Neural crest cell (in vitro differentiated cells): ENCODE data around the gene STX16. TPM values are rescaled to one million over a fixed set of nuclear protein-coding genes. Genes with fewer than 3 reads are reported as not detected.
A peak's percentile ranks its signal among the peaks of the same experiment; 100 is the strongest.

Source experiments
- DNase-seq: peaks from one replicate; pipeline ENCODE4 v3.0.0; 2021; ENCODE audit warnings: low read depth, mixed read lengths, low spot score
- H3K27ac Mint-ChIP-seq: one replicate; pipeline ENCODE4 v1.8.0; 2021; ENCODE audit warnings: mild to moderate bottlenecking, mixed read lengths; ENCODE audit not compliant: unreplicated experiment
- H3K27me3 Mint-ChIP-seq: 2 replicates; pipeline ENCODE4 v1.8.0; 2021; ENCODE audit warnings: low read depth, mild to moderate bottlenecking, mixed read lengths
- H3K36me3 Mint-ChIP-seq: 2 replicates; pipeline ENCODE4 v1.8.0; 2021; ENCODE audit warnings: low read depth, mild to moderate bottlenecking, mixed read lengths
- H3K4me1 Mint-ChIP-seq: 2 replicates; pipeline ENCODE4 v1.8.0; 2021; ENCODE audit warnings: mixed read lengths
- H3K4me3 Mint-ChIP-seq: one replicate; pipeline ENCODE4 v1.8.0; 2021; ENCODE audit warnings: mild to moderate bottlenecking, mixed read lengths
- H3K9me3 Mint-ChIP-seq: 2 replicates; pipeline ENCODE4 v1.8.0; 2021; ENCODE audit warnings: mixed read lengths
- CTCF ChIP-seq: fragments of 200-600 bp; sonication (generic); conservative IDR thresholded peaks from 2 replicates; pipeline ENCODE4 v1.5.0; 2021; ENCODE audit warnings: antibody characterized with exemption, mild to moderate bottlenecking
- total RNA-seq: library from RNA; stranded (reverse); gene quantifications from 2 replicates; pipeline ENCODE4 v1.2.1, GENCODE V29; 2021

Gene STX16
- total RNA-seq, 1 donor from 2014 or later: 58.7 TPM

GRCh38 chr20:58651946-58652605 lies 993 bp downstream of the STX16 start:
- Mint-ChIP-seq H3K4me1 (peaks cover 44% of the 10 kb centered on the region), H3K36me3 (no peaks in the 10 kb centered on the region), H3K9me3 (no peaks in the 10 kb centered on the region), H3K27ac (peak overlapping the region; percentile 99), H3K4me3 (peak overlapping the region; percentile 98), H3K27me3 (no peaks in the 10 kb centered on the region)
- peak; percentile 27 for TF ChIP-seq CTCF
- no peak for DNase-seq

GRCh38 chr20:58652606-58653294 lies 1.7 kb downstream of the STX16 start:
- no peaks in the 10 kb centered on the region for H3K27me3 Mint-ChIP-seq
- peaks cover 48% of the 10 kb centered on the region for H3K4me1 Mint-ChIP-seq
- no peak for DNase-seq

GRCh38 chr20:58654337-58654736 lies 3.3 kb downstream of the STX16 start:
- no peaks in the 10 kb centered on the region for H3K27me3 Mint-ChIP-seq
- H3K36me3 Mint-ChIP-seq: no peaks in the 10 kb centered on the region
- H3K4me1 Mint-ChIP-seq: peaks cover 47% of the 10 kb centered on the region
- H3K4me3 Mint-ChIP-seq: no peak overlapping the region
- no peaks in the 10 kb centered on the region for H3K9me3 Mint-ChIP-seq
- no peak for DNase-seq
- TF ChIP-seq CTCF: no peak
- no peak overlapping the region for H3K27ac Mint-ChIP-seq

More at GRCh38 chr20:58652606-58653294, 1.7 kb downstream of the STX16 start:
- no peak for TF ChIP-seq CTCF
- peak overlapping the region; percentile 98 for H3K4me3 Mint-ChIP-seq
- peak overlapping the region; percentile 99 for H3K27ac Mint-ChIP-seq
- H3K9me3 Mint-ChIP-seq: no peaks in the 10 kb centered on the region
- H3K36me3 Mint-ChIP-seq: no peaks in the 10 kb centered on the region

- Mint-ChIP-seq H3K4me1 (peaks cover 47% of the 10 kb centered on the region), H3K27me3 (no peaks in the 10 kb centered on the region), H3K9me3 (no peaks in the 10 kb centered on the region), H3K4me3 (peak overlapping the region; percentile 68), H3K36me3 (no peaks in the 10 kb centered on the region), H3K27ac (no peak overlapping the region)
- no peak for TF ChIP-seq CTCF
- no peak for DNase-seq
Observed at GRCh38 chr20:58655328-58656107, 4.4 kb downstream of the STX16 start.

GRCh38 chr20:58656831-58657230 lies 5.7 kb downstream of the STX16 start:
- no peaks in the 10 kb centered on the region for H3K36me3 Mint-ChIP-seq

More at GRCh38 chr20:58656831-58657230, 5.7 kb downstream of the STX16 start:
- H3K27ac Mint-ChIP-seq: no peak overlapping the region
- TF ChIP-seq CTCF: no peak
- H3K27me3 Mint-ChIP-seq: no peaks in the 10 kb centered on the region
- no peak overlapping the region for H3K4me3 Mint-ChIP-seq
- DNase-seq: no peak
- no peaks in the 10 kb centered on the region for H3K9me3 Mint-ChIP-seq
- H3K4me1 Mint-ChIP-seq: peaks cover 42% of the 10 kb centered on the region
